ENCODE measurements around the gene IGFALS.

Gene IGFALS

GRCh38 chr16:1821861-1822611, 28.5 kb upstream of the IGFALS start:
- no peaks in the 10 kb centered on the region for H3K27me3 Mint-ChIP-seq
- no peak overlapping the region for H3K27ac Mint-ChIP-seq
- H3K4me3 Mint-ChIP-seq = no peak overlapping the region
- no peaks in the 10 kb centered on the region for H3K9me3 Mint-ChIP-seq (ENCODE audit: low read depth)
- H3K4me1 Mint-ChIP-seq (ENCODE audit: low read depth) = peaks cover 20% of the 10 kb centered on the region
- H3K36me3 Mint-ChIP-seq = no peaks in the 10 kb centered on the region

GRCh38 chr16:1820946-1821290, 27.4 kb upstream of the IGFALS start:
- Mint-ChIP-seq H3K27me3 (no peaks in the 10 kb centered on the region), H3K36me3 (no peaks in the 10 kb centered on the region), H3K9me3 (ENCODE audit: low read depth) (no peaks in the 10 kb centered on the region), H3K4me1 (ENCODE audit: low read depth) (peaks cover 20% of the 10 kb centered on the region), H3K27ac (no peak overlapping the region), H3K4me3 (no peak overlapping the region)

- Mint-ChIP-seq H3K27me3 (no peaks in the 10 kb centered on the region), H3K9me3 (ENCODE audit: low read depth) (no peaks in the 10 kb centered on the region), H3K4me3 (no peak overlapping the region), H3K36me3 (no peaks in the 10 kb centered on the region), H3K4me1 (ENCODE audit: low read depth) (peaks cover 15% of the 10 kb centered on the region), H3K27ac (no peak overlapping the region)
Measured at GRCh38 chr16:1820096-1820945, 26.8 kb upstream of the IGFALS start.

- Mint-ChIP-seq H3K36me3 (no peaks in the 10 kb centered on the region), H3K27ac (no peak overlapping the region), H3K27me3 (no peaks in the 10 kb centered on the region), H3K9me3 (ENCODE audit: low read depth) (no peaks in the 10 kb centered on the region), H3K4me1 (ENCODE audit: low read depth) (peaks cover 10% of the 10 kb centered on the region), H3K4me3 (no peak overlapping the region)
Measured at GRCh38 chr16:1819611-1820010, 26.1 kb upstream of the IGFALS start.

- H3K27ac Mint-ChIP-seq = no peak overlapping the region
- H3K27me3 Mint-ChIP-seq = no peaks in the 10 kb centered on the region
- H3K4me3 Mint-ChIP-seq = no peak overlapping the region
- no peaks in the 10 kb centered on the region for H3K9me3 Mint-ChIP-seq (ENCODE audit: low read depth)
- peaks cover 4% of the 10 kb centered on the region for H3K4me1 Mint-ChIP-seq (ENCODE audit: low read depth)
- H3K36me3 Mint-ChIP-seq = no peaks in the 10 kb centered on the region
Measured at GRCh38 chr16:1818873-1819525, 25.5 kb upstream of the IGFALS start.

- H3K9me3 Mint-ChIP-seq (ENCODE audit: low read depth) = no peaks in the 10 kb centered on the region
- peaks cover under 1% of the 10 kb centered on the region for H3K4me1 Mint-ChIP-seq (ENCODE audit: low read depth)
- no peak overlapping the region for H3K27ac Mint-ChIP-seq
- no peaks in the 10 kb centered on the region for H3K27me3 Mint-ChIP-seq
- no peaks in the 10 kb centered on the region for H3K36me3 Mint-ChIP-seq
- H3K4me3 Mint-ChIP-seq = no peak overlapping the region
Measured at GRCh38 chr16:1818204-1818872, 24.8 kb upstream of the IGFALS start.

GRCh38 chr16:1817716-1818115, 24.2 kb upstream of the IGFALS start:
- H3K4me3 Mint-ChIP-seq = no peak overlapping the region
- H3K36me3 Mint-ChIP-seq = no peaks in the 10 kb centered on the region
- no peaks in the 10 kb centered on the region for H3K27me3 Mint-ChIP-seq
- H3K9me3 Mint-ChIP-seq (ENCODE audit: low read depth) = no peaks in the 10 kb centered on the region
- no peak overlapping the region for H3K27ac Mint-ChIP-seq
- H3K4me1 Mint-ChIP-seq (ENCODE audit: low read depth) = peaks cover 6% of the 10 kb centered on the region

GRCh38 chr16:1817276-1817589, 23.7 kb upstream of the IGFALS start:
- no peaks in the 10 kb centered on the region for H3K27me3 Mint-ChIP-seq
- no peak overlapping the region for H3K27ac Mint-ChIP-seq
- no peak overlapping the region for H3K4me3 Mint-ChIP-seq
- H3K9me3 Mint-ChIP-seq (ENCODE audit: low read depth) = no peaks in the 10 kb centered on the region
- H3K36me3 Mint-ChIP-seq = no peaks in the 10 kb centered on the region
- H3K4me1 Mint-ChIP-seq (ENCODE audit: low read depth) = peaks cover 10% of the 10 kb centered on the region

- no peak overlapping the region for H3K27ac Mint-ChIP-seq
- H3K4me1 Mint-ChIP-seq (ENCODE audit: low read depth) = peaks cover 10% of the 10 kb centered on the region
- H3K36me3 Mint-ChIP-seq = no peaks in the 10 kb centered on the region
- no peaks in the 10 kb centered on the region for H3K27me3 Mint-ChIP-seq
- H3K4me3 Mint-ChIP-seq = no peak overlapping the region
- H3K9me3 Mint-ChIP-seq (ENCODE audit: low read depth) = no peaks in the 10 kb centered on the region
Measured at GRCh38 chr16:1816396-1817275, 23.1 kb upstream of the IGFALS start.

- no peak overlapping the region for H3K4me3 Mint-ChIP-seq
- peak overlapping the region; percentile 50 for H3K27ac Mint-ChIP-seq
- no peaks in the 10 kb centered on the region for H3K27me3 Mint-ChIP-seq
- H3K36me3 Mint-ChIP-seq = no peaks in the 10 kb centered on the region
- no peaks in the 10 kb centered on the region for H3K9me3 Mint-ChIP-seq (ENCODE audit: low read depth)
- H3K4me1 Mint-ChIP-seq (ENCODE audit: low read depth) = peaks cover 10% of the 10 kb centered on the region
Measured at GRCh38 chr16:1815461-1815860, 22.0 kb upstream of the IGFALS start.

- Mint-ChIP-seq H3K4me3 (no peak overlapping the region), H3K4me1 (ENCODE audit: low read depth) (peaks cover 10% of the 10 kb centered on the region), H3K36me3 (no peaks in the 10 kb centered on the region), H3K9me3 (ENCODE audit: low read depth) (no peaks in the 10 kb centered on the region), H3K27ac (peak overlapping the region; percentile 82), H3K27me3 (no peaks in the 10 kb centered on the region)
Measured at GRCh38 chr16:1812732-1813163, 19.2 kb upstream of the IGFALS start.

GRCh38 chr16:1810536-1810935, 17.0 kb upstream of the IGFALS start:
- Mint-ChIP-seq H3K4me1 (ENCODE audit: low read depth) (peaks cover 10% of the 10 kb centered on the region), H3K27me3 (no peaks in the 10 kb centered on the region), H3K36me3 (peaks cover 7% of the 10 kb centered on the region), H3K9me3 (ENCODE audit: low read depth) (no peaks in the 10 kb centered on the region), H3K27ac (no peak overlapping the region), H3K4me3 (no peak overlapping the region)

GRCh38 chr16:1810106-1810505, 16.6 kb upstream of the IGFALS start:
- Mint-ChIP-seq H3K9me3 (ENCODE audit: low read depth) (no peaks in the 10 kb centered on the region), H3K27ac (no peak overlapping the region), H3K4me1 (ENCODE audit: low read depth) (peaks cover 10% of the 10 kb centered on the region), H3K27me3 (no peaks in the 10 kb centered on the region), H3K4me3 (no peak overlapping the region), H3K36me3 (peaks cover 8% of the 10 kb centered on the region)

- Mint-ChIP-seq H3K27ac (no peak overlapping the region), H3K36me3 (peaks cover 8% of the 10 kb centered on the region), H3K27me3 (no peaks in the 10 kb centered on the region), H3K4me3 (no peak overlapping the region), H3K4me1 (ENCODE audit: low read depth) (peaks cover 10% of the 10 kb centered on the region), H3K9me3 (ENCODE audit: low read depth) (no peaks in the 10 kb centered on the region)
Measured at GRCh38 chr16:1809281-1809801, 15.8 kb upstream of the IGFALS start.
